Ascending aorta (tissue), 2 donors: Measurements from ENCODE around the gene TAPBP. TPM values are rescaled to one million over a fixed set of nuclear protein-coding genes. Genes with fewer than 3 reads are reported as not detected.

Experiments
- DNase-seq, 2 donors: peaks; one replicate each; pipeline ENCODE4 v3.0.0-alpha.2; 2019; ENCODE audit warnings: low spot score in 2 of 2
- H3K27ac ChIP-seq, 2 donors: fragments of 200-600 bp; sonication (generic); one replicate each; pipeline ENCODE4 v1.5.1; 2016 to 2017; ENCODE audit warnings: mild to moderate bottlenecking in 1 of 2
- H3K27me3 ChIP-seq: fragments of 200-600 bp; sonication (generic); one replicate; pipeline ENCODE4 v1.5.1; 2017
- H3K36me3 ChIP-seq, 2 donors: fragments of 200-600 bp; sonication (generic); one replicate each; pipeline ENCODE4 v1.5.1; 2016
- H3K4me1 ChIP-seq, 2 donors: fragments of 200-600 bp; sonication (generic); one replicate each; pipeline ENCODE4 v1.5.1; 2016 to 2017; ENCODE audit warnings: mild to moderate bottlenecking in 1 of 2
- H3K4me3 ChIP-seq, 2 donors: fragments of 200-600 bp; sonication (generic); one replicate each; pipeline ENCODE4 v1.5.1; 2016 to 2017; ENCODE audit warnings: mild to moderate bottlenecking in 1 of 2
- H3K9me3 ChIP-seq, 2 donors: fragments of 200-600 bp; sonication (generic); one replicate each; pipeline ENCODE4 v1.5.1; 2016
- intact Hi-C: fragments of 100-400 bp; cut with DNase I; formaldehyde crosslinking; loops from one replicate; pipeline ENCODE4 v1.15.1; 2023
- total RNA-seq: library from RNA; depleted of rRNA; stranded (reverse); fragments of >200 nt; gene quantifications from one replicate; pipeline ENCODE4 v1.1.0, GENCODE V29; 2016
- TF ChIP-seq, protein P1 (sequence below), 3 experiments: fragments of 200-600 bp in 2 of 3; fragments of 450-650 bp in 1 of 3; sonication (generic) in 2 of 3; IDR thresholded peaks; one replicate each; pipeline ENCODE4 v1.5.1; 2016 to 2019; ENCODE audit warnings: antibody characterized with exemption in 3 of 3, mild to moderate bottlenecking in 1 of 3, moderate library complexity in 1 of 3

Gene TAPBP
- total RNA-seq, 1 donor from 2014 or later = 185 TPM

- H3K4me1 ChIP-seq = peaks cover 27 to 48% of the 10 kb centered on the region in 2 donors
- H3K27ac ChIP-seq = peak overlapping the region; percentile 89 to 93
- no peaks in the 10 kb centered on the region for H3K27me3 ChIP-seq
- TF ChIP-seq, protein P1, sequence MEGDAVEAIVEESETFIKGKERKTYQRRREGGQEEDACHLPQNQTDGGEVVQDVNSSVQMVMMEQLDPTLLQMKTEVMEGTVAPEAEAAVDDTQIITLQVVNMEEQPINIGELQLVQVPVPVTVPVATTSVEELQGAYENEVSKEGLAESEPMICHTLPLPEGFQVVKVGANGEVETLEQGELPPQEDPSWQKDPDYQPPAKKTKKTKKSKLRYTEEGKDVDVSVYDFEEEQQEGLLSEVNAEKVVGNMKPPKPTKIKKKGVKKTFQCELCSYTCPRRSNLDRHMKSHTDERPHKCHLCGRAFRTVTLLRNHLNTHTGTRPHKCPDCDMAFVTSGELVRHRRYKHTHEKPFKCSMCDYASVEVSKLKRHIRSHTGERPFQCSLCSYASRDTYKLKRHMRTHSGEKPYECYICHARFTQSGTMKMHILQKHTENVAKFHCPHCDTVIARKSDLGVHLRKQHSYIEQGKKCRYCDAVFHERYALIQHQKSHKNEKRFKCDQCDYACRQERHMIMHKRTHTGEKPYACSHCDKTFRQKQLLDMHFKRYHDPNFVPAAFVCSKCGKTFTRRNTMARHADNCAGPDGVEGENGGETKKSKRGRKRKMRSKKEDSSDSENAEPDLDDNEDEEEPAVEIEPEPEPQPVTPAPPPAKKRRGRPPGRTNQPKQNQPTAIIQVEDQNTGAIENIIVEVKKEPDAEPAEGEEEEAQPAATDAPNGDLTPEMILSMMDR (IDR thresholded peaks at IDR 0.05) = no peak
- intact Hi-C loops = no loop called here
- DNase-seq = peak in 1 of 2 donors; percentile 86
- no peaks in the 10 kb centered on the region for H3K9me3 ChIP-seq
- H3K36me3 ChIP-seq = peaks cover 17 to 28% of the 10 kb centered on the region in 2 donors
- H3K4me3 ChIP-seq = peak overlapping the region in 1 of 2 donors; percentile 81
Observed at GRCh38 chr6:33320315-33321181, 6.7 kb upstream of the TAPBP start.

- H3K4me1 ChIP-seq = peaks cover 27 to 50% of the 10 kb centered on the region in 2 donors
Observed at GRCh38 chr6:33319939-33320314, 6.0 kb upstream of the TAPBP start.

GRCh38 chr6:33318426-33319073, 4.7 kb upstream of the TAPBP start:
- H3K9me3 ChIP-seq = no peaks in the 10 kb centered on the region
- peaks cover 17 to 28% of the 10 kb centered on the region in 2 donors for H3K36me3 ChIP-seq
- no peak for DNase-seq
- peak overlapping the region; percentile 75 to 93 for H3K27ac ChIP-seq
- peak overlapping the region; percentile 59 to 64 for H3K4me3 ChIP-seq
- no peaks in the 10 kb centered on the region for H3K27me3 ChIP-seq
- TF ChIP-seq, protein P1 (IDR thresholded peaks at IDR 0.05) = no peak
- intact Hi-C loops = loop anchor here (5.0 to 10.0 kb wide), 2 partner anchors 116 to 1654 kb away; partner anchors contain the start of genes C6orf47, CSNK2B, GPANK1 and HSD17B8
- H3K4me1 ChIP-seq = peaks cover 24 to 49% of the 10 kb centered on the region in 2 donors

More at GRCh38 chr6:33319939-33320314, 6.0 kb upstream of the TAPBP start:
- intact Hi-C loops = loop anchor here (5.0 to 10.0 kb wide), 2 partner anchors 118 to 1655 kb away; partner anchors contain the start of genes C6orf47, CSNK2B, GPANK1 and HSD17B8
- peak overlapping the region; percentile 89 to 93 for H3K27ac ChIP-seq
- no peaks in the 10 kb centered on the region for H3K9me3 ChIP-seq
- peak overlapping the region in 1 of 2 donors; percentile 81 for H3K4me3 ChIP-seq
- H3K27me3 ChIP-seq = no peaks in the 10 kb centered on the region
- TF ChIP-seq, protein P1 (IDR thresholded peaks at IDR 0.05) = no peak
- peaks cover 17 to 28% of the 10 kb centered on the region in 2 donors for H3K36me3 ChIP-seq
- no peak for DNase-seq

DNA sequence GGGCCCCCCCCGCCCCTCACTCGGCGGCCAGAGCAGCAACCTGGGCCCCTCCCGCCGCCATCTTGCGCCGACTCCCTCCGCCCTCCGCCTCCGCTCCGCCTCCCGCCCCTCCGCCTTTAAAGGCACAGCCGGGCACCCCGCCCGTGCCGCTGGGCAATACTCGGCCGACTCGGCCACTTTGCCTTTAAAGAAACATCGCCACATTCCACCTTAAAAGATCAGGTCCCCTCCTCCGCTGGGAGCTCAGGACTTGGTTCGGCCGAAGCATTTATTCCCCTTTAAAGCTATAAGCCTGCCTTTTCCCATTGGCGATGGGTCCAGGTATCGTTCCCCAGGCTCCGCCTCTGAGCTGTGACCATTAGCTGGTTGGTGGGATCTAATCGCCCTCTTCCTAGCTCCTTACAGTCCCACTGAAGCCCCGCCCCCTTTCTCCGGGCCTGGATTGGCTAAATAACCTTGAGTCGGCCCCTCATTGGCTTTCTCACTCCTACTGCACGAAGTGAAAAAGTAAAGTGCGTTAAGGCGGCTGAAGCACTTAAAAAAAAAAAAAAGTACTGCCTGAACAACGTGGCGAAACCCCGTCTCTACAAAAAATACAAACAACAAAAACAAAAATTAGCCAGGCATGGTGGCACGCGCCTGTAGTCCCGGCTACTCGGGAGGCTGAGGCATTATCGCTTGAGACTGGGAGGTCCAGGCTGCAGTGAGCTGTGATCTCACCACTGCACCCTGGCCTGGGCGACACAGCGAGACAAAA, 4.0 kb upstream of the TAPBP start, which contains the start of gene ZBTB22:
ZBTB22 (minus strand) TSS at position 76 of the 757 bp plus-strand sequence. CDS start 828 bp downstream, outside the sequence.
- Histone ChIP-seq H3K27me3 (no peaks in the 10 kb centered on the region), H3K4me3 (peak within 1 kb of the TSS; percentile 59 to 64), H3K9me3 (no peaks in the 10 kb centered on the region), H3K36me3 (peaks cover 17 to 28% of the 10 kb centered on the region in 2 donors), H3K27ac (peak within 1 kb of the TSS; percentile 75 to 93), H3K4me1 (peaks cover 20 to 49% of the 10 kb centered on the region in 2 donors)
- DNase-seq = peak; percentile 99 to 100
- intact Hi-C loops = loop anchor here (1.0 to 10.0 kb wide), 3 partner anchors 19 to 1653 kb away; partner anchors contain the start of genes C6orf47, CSNK2B, GPANK1 and HSD17B8
- TF ChIP-seq, protein P1 (IDR thresholded peaks at IDR 0.05) = no peak

- TF ChIP-seq, protein P1 (IDR thresholded peaks at IDR 0.05) = no peak
- no peaks in the 10 kb centered on the region for H3K9me3 ChIP-seq
- H3K4me1 ChIP-seq = peaks cover 20 to 52% of the 10 kb centered on the region in 2 donors
- DNase-seq = no peak
- peak overlapping the region; percentile 59 to 64 for H3K4me3 ChIP-seq
- H3K36me3 ChIP-seq = peaks cover 17 to 28% of the 10 kb centered on the region in 2 donors
- no peaks in the 10 kb centered on the region for H3K27me3 ChIP-seq
- H3K27ac ChIP-seq = peak overlapping the region; percentile 75 to 93
- intact Hi-C loops = loop anchor here (1.0 to 10.0 kb wide), 3 partner anchors 18 to 1653 kb away; partner anchors contain the start of genes C6orf47, CSNK2B, GPANK1 and HSD17B8
Observed at GRCh38 chr6:33317419-33317668, 3.5 kb upstream of the TAPBP start.
